ENCODE data around the gene INTS3.
"Not testable (repeated sequence)": the region's sequence is repeated elsewhere in the genome, so short reads cannot be mapped to it uniquely, and the experiment has no call there.

INTS3 gene

DNA sequence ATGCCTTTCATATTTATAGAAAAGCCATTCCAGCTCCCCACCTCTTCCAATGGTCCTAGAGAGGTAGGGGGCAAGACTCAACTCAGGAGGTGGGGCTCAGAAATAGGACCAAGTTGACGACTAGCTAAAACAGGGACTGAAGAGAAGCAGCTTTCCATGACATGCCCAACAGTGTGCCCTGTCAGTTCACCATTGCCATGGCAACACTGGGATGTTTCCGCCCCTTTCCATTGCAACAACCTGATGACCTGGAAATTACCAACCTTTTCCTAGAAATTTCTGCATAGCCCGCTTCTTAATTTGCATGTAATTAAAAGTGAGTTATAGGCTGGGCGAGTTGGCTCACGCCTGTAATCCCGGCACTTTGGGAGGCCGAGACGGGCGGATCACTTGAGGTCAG, 22.4 kb upstream of the INTS3 start:
- Histone ChIP-seq H3K27ac (ENCODE audit: poor library complexity, severe bottlenecking) (no peak overlapping the region), H3K36me3 (ENCODE audit: low read depth) (no peaks in the 10 kb centered on the region), H3K9me3 (ENCODE audit: severe bottlenecking) (no peaks in the 10 kb centered on the region), H3K4me3 (ENCODE audit: severe bottlenecking) (no peak overlapping the region), H3K4me1 (ENCODE audit: insufficient read depth, poor library complexity, severe bottlenecking) (peaks cover 4% of the 10 kb centered on the region), H3K27me3 (ENCODE audit: insufficient read depth, poor library complexity, severe bottlenecking) (no peaks in the 10 kb centered on the region)
- DNase-seq (ENCODE audit: low spot score) (no peak), ATAC-seq (ENCODE audit: low read depth) (no peak)
- TF ChIP-seq, protein P1, sequence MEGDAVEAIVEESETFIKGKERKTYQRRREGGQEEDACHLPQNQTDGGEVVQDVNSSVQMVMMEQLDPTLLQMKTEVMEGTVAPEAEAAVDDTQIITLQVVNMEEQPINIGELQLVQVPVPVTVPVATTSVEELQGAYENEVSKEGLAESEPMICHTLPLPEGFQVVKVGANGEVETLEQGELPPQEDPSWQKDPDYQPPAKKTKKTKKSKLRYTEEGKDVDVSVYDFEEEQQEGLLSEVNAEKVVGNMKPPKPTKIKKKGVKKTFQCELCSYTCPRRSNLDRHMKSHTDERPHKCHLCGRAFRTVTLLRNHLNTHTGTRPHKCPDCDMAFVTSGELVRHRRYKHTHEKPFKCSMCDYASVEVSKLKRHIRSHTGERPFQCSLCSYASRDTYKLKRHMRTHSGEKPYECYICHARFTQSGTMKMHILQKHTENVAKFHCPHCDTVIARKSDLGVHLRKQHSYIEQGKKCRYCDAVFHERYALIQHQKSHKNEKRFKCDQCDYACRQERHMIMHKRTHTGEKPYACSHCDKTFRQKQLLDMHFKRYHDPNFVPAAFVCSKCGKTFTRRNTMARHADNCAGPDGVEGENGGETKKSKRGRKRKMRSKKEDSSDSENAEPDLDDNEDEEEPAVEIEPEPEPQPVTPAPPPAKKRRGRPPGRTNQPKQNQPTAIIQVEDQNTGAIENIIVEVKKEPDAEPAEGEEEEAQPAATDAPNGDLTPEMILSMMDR (IDR thresholded peaks at IDR 0.05; ENCODE audit: poor library complexity, severe bottlenecking), result no peak

DNA sequence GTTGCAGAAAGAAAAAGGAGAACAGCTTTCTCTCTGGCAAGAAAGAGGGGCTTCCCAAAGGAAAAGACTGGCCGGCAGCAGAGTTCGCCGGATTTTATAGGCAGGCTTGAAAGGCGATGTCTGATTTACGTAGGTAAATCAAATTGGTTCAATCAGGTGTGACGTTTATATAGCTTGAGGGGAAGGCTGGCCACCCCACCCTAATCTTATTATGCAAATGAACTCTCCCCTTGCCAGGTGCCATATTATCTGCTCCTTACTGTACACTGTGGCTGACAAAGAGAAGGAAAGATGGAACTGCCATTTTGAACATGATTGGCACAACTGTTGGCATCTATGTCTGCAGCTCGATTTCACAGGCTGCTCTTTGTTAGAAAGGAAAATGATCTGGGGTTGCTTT, 16.8 kb upstream of the INTS3 start:
- no peaks in the 10 kb centered on the region for H3K9me3 ChIP-seq (ENCODE audit: severe bottlenecking)
- no peaks in the 10 kb centered on the region for H3K27me3 ChIP-seq (ENCODE audit: insufficient read depth, poor library complexity, severe bottlenecking)
- DNase-seq (ENCODE audit: low spot score) (no peak), ATAC-seq (ENCODE audit: low read depth) (no peak)
- no peaks in the 10 kb centered on the region for H3K36me3 ChIP-seq (ENCODE audit: low read depth)
- peaks cover 4% of the 10 kb centered on the region for H3K4me1 ChIP-seq (ENCODE audit: insufficient read depth, poor library complexity, severe bottlenecking)
- no peak overlapping the region for H3K27ac ChIP-seq (ENCODE audit: poor library complexity, severe bottlenecking)
- TF ChIP-seq, protein P1 (IDR thresholded peaks at IDR 0.05; ENCODE audit: poor library complexity, severe bottlenecking), result no peak
- no peak overlapping the region for H3K4me3 ChIP-seq (ENCODE audit: severe bottlenecking)

DNA sequence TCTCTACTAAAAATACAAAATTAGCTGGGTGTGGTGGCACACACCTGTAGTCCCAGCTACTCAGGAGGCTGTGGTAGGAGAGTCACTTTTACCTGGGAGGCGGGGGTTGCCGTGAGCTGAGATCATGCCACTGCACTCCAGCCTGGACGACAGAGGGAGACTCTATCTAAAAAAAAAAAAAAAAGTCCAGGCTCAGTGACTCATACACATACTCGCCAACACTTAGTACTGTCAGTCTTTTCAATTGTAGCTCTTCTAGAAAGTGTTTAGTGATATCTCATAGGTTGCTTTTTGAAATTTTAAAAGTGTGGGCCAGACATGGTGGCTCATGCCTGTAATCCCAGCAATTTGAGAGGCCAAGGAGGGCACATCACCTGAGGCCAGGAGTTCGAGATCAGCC, 11.6 kb upstream of the INTS3 start:
- not testable (repeated sequence) for ATAC-seq (ENCODE audit: low read depth); H3K9me3 ChIP-seq (ENCODE audit: severe bottlenecking); H3K27ac ChIP-seq (ENCODE audit: poor library complexity, severe bottlenecking); H3K4me3 ChIP-seq (ENCODE audit: severe bottlenecking); DNase-seq (ENCODE audit: low spot score); H3K36me3 ChIP-seq (ENCODE audit: low read depth); H3K4me1 ChIP-seq (ENCODE audit: insufficient read depth, poor library complexity, severe bottlenecking); H3K27me3 ChIP-seq (ENCODE audit: insufficient read depth, poor library complexity, severe bottlenecking)

DNA sequence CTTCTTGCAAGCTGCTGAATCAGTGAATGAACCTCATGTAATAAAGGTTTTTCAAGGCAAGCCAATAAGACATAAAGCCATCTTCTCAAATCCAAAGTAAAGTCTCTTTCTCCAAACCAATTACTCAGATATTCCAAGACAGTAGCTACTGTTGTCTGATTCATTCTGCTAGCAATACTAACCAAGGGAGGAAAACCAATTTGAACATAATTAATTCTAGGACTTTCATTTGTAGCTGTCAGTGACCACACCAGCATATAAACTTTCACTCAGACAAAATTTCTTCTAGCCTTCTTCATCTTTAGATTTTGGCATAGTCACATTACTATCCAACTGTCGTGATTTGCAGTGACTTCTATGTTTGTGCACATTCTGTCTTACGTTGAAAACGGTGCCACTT, 10.5 kb upstream of the INTS3 start:
- Histone ChIP-seq H3K4me3 (ENCODE audit: severe bottlenecking) (no peak overlapping the region), H3K4me1 (ENCODE audit: insufficient read depth, poor library complexity, severe bottlenecking) (no peaks in the 10 kb centered on the region), H3K36me3 (ENCODE audit: low read depth) (no peaks in the 10 kb centered on the region), H3K27ac (ENCODE audit: poor library complexity, severe bottlenecking) (no peak overlapping the region), H3K27me3 (ENCODE audit: insufficient read depth, poor library complexity, severe bottlenecking) (no peaks in the 10 kb centered on the region), H3K9me3 (ENCODE audit: severe bottlenecking) (no peaks in the 10 kb centered on the region)
- ATAC-seq (ENCODE audit: low read depth) (no peak), DNase-seq (ENCODE audit: low spot score) (no peak)
- TF ChIP-seq, protein P1 (IDR thresholded peaks at IDR 0.05; ENCODE audit: poor library complexity, severe bottlenecking), result no peak

DNA sequence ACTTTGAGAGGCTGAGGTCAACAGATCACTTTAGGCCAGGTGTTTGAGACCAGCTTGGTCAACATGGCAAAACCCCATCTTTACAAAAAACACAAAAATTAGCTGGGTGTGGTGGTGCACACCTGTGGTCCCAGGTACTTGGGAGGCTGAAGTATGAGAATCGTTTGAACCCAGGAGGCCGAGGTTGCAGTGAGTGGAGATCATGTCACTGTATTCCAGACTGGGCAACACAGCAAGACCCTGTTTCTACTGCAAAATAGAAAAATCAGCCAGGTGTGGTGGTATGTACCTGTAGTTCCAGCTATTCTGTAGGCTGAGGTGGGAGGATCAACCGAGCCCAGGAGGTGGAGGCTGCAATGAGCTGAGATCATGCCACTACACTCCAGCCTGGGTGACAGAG, 4.2 kb upstream of the INTS3 start:
- ATAC-seq (ENCODE audit: low read depth) (no peak), DNase-seq (ENCODE audit: low spot score) (no peak)
- H3K27ac ChIP-seq (ENCODE audit: poor library complexity, severe bottlenecking), result no peak overlapping the region
- no peak overlapping the region for H3K4me3 ChIP-seq (ENCODE audit: severe bottlenecking)
- TF ChIP-seq, protein P1 (IDR thresholded peaks at IDR 0.05; ENCODE audit: poor library complexity, severe bottlenecking), result no peak
- H3K36me3 ChIP-seq (ENCODE audit: low read depth), result no peaks in the 10 kb centered on the region
- H3K4me1 ChIP-seq (ENCODE audit: insufficient read depth, poor library complexity, severe bottlenecking), result no peaks in the 10 kb centered on the region
- H3K9me3 ChIP-seq (ENCODE audit: severe bottlenecking), result no peaks in the 10 kb centered on the region
- no peaks in the 10 kb centered on the region for H3K27me3 ChIP-seq (ENCODE audit: insufficient read depth, poor library complexity, severe bottlenecking)

DNA sequence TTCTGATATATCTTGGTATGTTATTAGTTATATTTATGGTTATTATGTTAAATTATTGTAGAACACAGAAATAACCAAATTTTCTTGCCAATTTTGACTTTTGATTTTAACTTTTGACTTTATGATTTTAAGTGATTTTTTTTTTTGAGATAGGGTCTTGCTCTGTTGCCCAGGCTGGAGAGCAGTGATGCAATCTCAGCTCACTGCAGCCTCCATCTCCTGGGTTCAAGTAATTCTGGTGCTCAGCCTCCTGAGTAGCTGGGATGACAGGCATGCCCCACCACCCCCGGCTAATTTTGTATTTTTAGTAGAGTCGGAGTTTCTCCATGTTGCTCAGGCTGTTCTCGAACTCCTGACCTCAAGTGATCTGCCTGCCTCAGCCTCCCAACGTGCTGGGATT, 3.2 kb upstream of the INTS3 start:
- not testable (repeated sequence) for DNase-seq (ENCODE audit: low spot score); H3K9me3 ChIP-seq (ENCODE audit: severe bottlenecking); H3K4me1 ChIP-seq (ENCODE audit: insufficient read depth, poor library complexity, severe bottlenecking); H3K4me3 ChIP-seq (ENCODE audit: severe bottlenecking); H3K27me3 ChIP-seq (ENCODE audit: insufficient read depth, poor library complexity, severe bottlenecking); H3K36me3 ChIP-seq (ENCODE audit: low read depth); ATAC-seq (ENCODE audit: low read depth); H3K27ac ChIP-seq (ENCODE audit: poor library complexity, severe bottlenecking)
